A673 (cell line): ENCODE results near the gene PVALEF. TPM values are rescaled to one million over a fixed set of nuclear protein-coding genes. Genes with fewer than 3 reads are reported as not detected.

Experiments used
- BruUV-seq: library from RNA; stranded (reverse); fragments of 400-500 nt; replicated peaks from 2 replicates; lab custom pipeline; 2021; lab: Mats Ljungman, UMichigan
- CTCF ChIA-PET: fragments of 300-600 bp; sonication (Branson Sonifier 250); formaldehyde crosslinking; loops from one replicate; lab custom pipeline; 2022; ENCODE audit warnings: antibody characterized with exemption; lab: Charles Lee
- POLR2A ChIA-PET: fragments of 300-600 bp; sonication (Branson Sonifier 250); formaldehyde crosslinking; loops from one replicate; lab custom pipeline; 2022; ENCODE audit warnings: antibody characterized with exemption; ENCODE audit not compliant: low non-redundant PET; lab: Charles Lee
- DNase-seq: peaks from one replicate; pipeline ENCODE4 v3.0.0-alpha.2; 2015; ENCODE audit warnings: low spot score
- H3K27ac ChIP-seq: fragments of 200-600 bp; sonication (generic); 2 replicates; pipeline ENCODE4 v1.5.1; 2016; ENCODE audit warnings: mixed run types, low read depth, mild to moderate bottlenecking, mixed read lengths, antibody characterized with exemption, low read length; ENCODE audit not compliant: poor library complexity, severe bottlenecking
- H3K27me3 ChIP-seq: fragments of 200-600 bp; sonication (generic); replicated peaks from 2 replicates; pipeline ENCODE4 v1.6.1; 2017; ENCODE audit warnings: mixed run types, low read depth, mild to moderate bottlenecking, mixed read lengths, antibody characterized with exemption, low read length; ENCODE audit not compliant: insufficient read depth, poor library complexity
- H3K36me3 ChIP-seq: fragments of 200-600 bp; sonication (generic); 2 replicates; pipeline ENCODE4 v1.6.1; 2016; ENCODE audit warnings: mixed run types, mild to moderate bottlenecking, mixed read lengths, antibody characterized with exemption, low read length; ENCODE audit not compliant: insufficient read depth, poor library complexity, severe bottlenecking
- H3K4me1 ChIP-seq: fragments of 200-600 bp; sonication (generic); 2 replicates; pipeline ENCODE4 v1.6.1; 2017; ENCODE audit warnings: mixed run types, mild to moderate bottlenecking, mixed read lengths, antibody characterized with exemption, low read length; ENCODE audit not compliant: insufficient read depth, poor library complexity, severe bottlenecking
- H3K4me3 ChIP-seq: fragments of 200-600 bp; sonication (generic); 2 replicates; pipeline ENCODE4 v1.5.1; 2016; ENCODE audit warnings: low read depth, mixed run types, mild to moderate bottlenecking, mixed read lengths, low read length; ENCODE audit not compliant: poor library complexity, severe bottlenecking
- H3K9me3 ChIP-seq: fragments of 200-600 bp; sonication (generic); 2 replicates; pipeline ENCODE4 v1.6.1; 2016; ENCODE audit warnings: mixed run types, low read depth, mild to moderate bottlenecking, mixed read lengths, antibody characterized with exemption, low read length; ENCODE audit not compliant: poor library complexity, severe bottlenecking
- CTCF ChIP-seq: fragments of 300-800, 200-600 bp; sonication (generic); conservative IDR thresholded peaks from 2 replicates; pipeline ENCODE4 v1.5.1; 2017; ENCODE audit warnings: low read depth, mild to moderate bottlenecking, antibody characterized with exemption, low read length, moderate library complexity, mixed read lengths
- EZH2 ChIP-seq: fragments of 200-600 bp; sonication (generic); IDR thresholded peaks from 2 replicates; pipeline ENCODE4 v1.6.1; 2017; ENCODE audit warnings: borderline replicate concordance, low read depth, mild to moderate bottlenecking, mixed read lengths, antibody characterized with exemption, low read length; ENCODE audit not compliant: poor library complexity, severe bottlenecking
- intact Hi-C: fragments of 100-400 bp; cut with micrococcal nuclease; formaldehyde crosslinking; loops from one replicate; pipeline ENCODE4 v1.10.0; 2022; ENCODE audit not compliant: unreplicated experiment
- total RNA-seq: library from RNA; stranded (reverse); gene quantifications from 2 replicates; pipeline ENCODE4 v1.2.3, GENCODE V29; 2021

The PVALEF gene
- total RNA-seq, 1 experiment from 2014 or later, result not detected

GRCh38 chr17:81160747-81161453 lies 4.4 kb upstream of the PVALEF start:
- Histone ChIP-seq H3K9me3 (no peaks in the 10 kb centered on the region), H3K4me1 (peaks cover 10% of the 10 kb centered on the region), H3K27me3 (no peaks in the 10 kb centered on the region), H3K27ac (no peak overlapping the region), H3K4me3 (no peak overlapping the region), H3K36me3 (no peaks in the 10 kb centered on the region)
- CTCF ChIA-PET, result no interaction called here
- intact Hi-C loops, result no loop called here
- BruUV-seq, result no TSS peak
- DNase-seq, result no peak
- POLR2A ChIA-PET, result no interaction called here
- TF ChIP-seq CTCF (no peak), EZH2 (no peak)

- Histone ChIP-seq H3K4me3 (no peak overlapping the region), H3K4me1 (peaks cover 10% of the 10 kb centered on the region), H3K27ac (no peak overlapping the region), H3K36me3 (no peaks in the 10 kb centered on the region), H3K9me3 (no peaks in the 10 kb centered on the region), H3K27me3 (no peaks in the 10 kb centered on the region)
- TF ChIP-seq EZH2 (no peak), CTCF (no peak)
- intact Hi-C loops, result no loop called here
- no peak for DNase-seq
- CTCF ChIA-PET, result no interaction called here
- no TSS peak for BruUV-seq
- POLR2A ChIA-PET, result no interaction called here
Observed at GRCh38 chr17:81161536-81161935, 3.8 kb upstream of the PVALEF start.

- ChIA-PET POLR2A (no interaction called here), CTCF (no interaction called here)
- Histone ChIP-seq H3K4me1 (peaks cover 10% of the 10 kb centered on the region), H3K27me3 (no peaks in the 10 kb centered on the region), H3K4me3 (no peak overlapping the region), H3K27ac (no peak overlapping the region), H3K36me3 (no peaks in the 10 kb centered on the region), H3K9me3 (no peaks in the 10 kb centered on the region)
- BruUV-seq, result no TSS peak
- intact Hi-C loops, result no loop called here
- no peak for DNase-seq
- TF ChIP-seq EZH2, result no peak
- TF ChIP-seq CTCF, result no peak
Observed at GRCh38 chr17:81161972-81162371, 3.3 kb upstream of the PVALEF start.
